Measurements from ENCODE around the gene KRTAP19-6.
"Not testable (repeated sequence)": the region's sequence is repeated elsewhere in the genome, so short reads cannot be mapped to it uniquely, and the experiment has no call there.

The KRTAP19-6 gene, protein sequence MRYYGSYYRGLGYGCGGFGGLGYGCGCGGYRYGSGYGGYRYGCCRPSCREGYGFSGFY

GRCh38 chr21:30541764-30542163 is at the start of gene KRTAP19-6:
KRTAP19-6 (minus strand) TSS chr21:30541864; CDS start chr21:30541833, 31 bp downstream.
- no peak for DNase-seq

DNA sequence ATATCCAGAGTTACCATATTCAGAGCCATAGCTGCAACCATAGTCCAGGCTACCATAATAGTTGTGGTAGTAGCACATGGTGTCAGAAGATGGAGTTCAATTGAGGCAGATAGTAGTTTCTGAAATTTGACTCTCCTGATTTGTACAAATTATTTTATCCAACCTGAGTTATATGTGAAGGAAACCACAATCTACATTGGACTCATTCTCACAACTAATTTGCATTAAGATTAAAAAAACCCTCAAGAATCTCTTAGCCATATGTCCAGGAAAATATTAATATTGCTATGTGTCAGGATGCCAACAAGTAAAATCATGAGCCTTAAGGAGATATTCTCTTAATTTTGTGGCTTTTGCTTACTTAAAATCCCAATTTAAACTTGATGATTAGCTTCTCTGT is 48.6 kb upstream of the KRTAP19-6 start, which contains the start of gene KRTAP22-2:
TSS of gene KRTAP22-2 (minus strand) at position 101 of the 400 bp plus-strand sequence.
- DNase-seq: no peak

DNA sequence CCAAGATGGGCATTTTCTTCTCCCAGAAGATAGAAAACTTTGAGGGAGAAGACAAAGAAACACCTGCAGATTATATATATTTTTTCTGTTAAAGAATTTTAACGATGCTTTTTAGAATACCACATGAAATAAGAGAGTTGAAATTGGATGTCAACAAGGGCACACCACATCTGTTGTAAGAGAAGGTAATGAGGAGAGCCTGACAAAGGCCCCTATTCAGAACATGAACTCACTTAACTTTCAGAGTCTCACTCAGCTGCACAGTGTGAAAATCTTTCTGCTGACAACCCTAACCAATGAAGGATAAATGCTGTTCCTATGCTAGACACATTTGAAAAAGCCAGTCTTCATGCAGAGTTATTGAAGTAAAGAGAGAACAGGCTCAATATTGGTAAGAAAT is 41.2 kb upstream of the KRTAP19-6 start:
- DNase-seq: no peak

- no peak for DNase-seq
These were observed 38.5 kb upstream of the KRTAP19-6 start for GRCh38 chr21:30580132-30580531.

DNA sequence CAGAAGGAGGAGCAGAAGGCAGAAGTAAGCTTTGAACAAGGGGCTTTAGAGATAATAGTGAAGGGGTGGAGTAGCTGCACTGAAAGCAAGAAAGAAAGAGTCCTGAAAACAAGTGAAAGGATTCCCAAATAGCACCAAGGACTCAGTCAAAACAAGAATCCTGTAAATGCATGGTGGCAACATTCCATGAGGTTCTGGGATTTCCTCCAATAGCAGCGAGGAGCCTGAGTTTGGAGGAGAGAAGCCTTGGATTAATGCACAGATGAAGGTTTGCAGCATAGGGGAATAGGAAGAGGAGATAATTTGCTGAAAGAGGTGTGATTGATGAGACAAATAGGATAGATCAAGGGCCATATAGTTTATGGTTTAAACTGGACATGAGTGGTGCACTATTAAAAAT is 37.7 kb upstream of the KRTAP19-6 start:
- no peak for DNase-seq

GRCh38 chr21:30577766-30578165 is 36.1 kb upstream of the KRTAP19-6 start:
- DNase-seq: no peak

DNA sequence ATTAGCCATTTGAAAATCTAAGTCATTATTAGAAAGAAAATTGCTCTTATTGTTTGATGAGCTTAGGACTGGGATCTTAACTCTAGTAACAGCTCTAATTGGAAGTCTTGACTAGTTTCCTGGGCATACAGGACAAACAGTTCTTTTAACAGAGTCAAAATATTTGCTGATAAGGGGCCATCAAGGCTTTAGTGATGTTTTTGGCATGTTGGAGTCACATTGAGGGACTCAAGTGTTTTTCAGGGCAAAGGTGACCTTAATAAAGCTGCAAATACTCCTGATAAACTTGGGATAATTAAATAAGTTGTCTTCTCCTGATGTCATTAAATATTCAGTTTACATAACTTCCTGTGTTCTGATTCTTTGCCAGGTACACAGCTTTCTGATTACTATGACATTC is 26.0 kb upstream of the KRTAP19-6 start:
- DNase-seq: no peak

DNA sequence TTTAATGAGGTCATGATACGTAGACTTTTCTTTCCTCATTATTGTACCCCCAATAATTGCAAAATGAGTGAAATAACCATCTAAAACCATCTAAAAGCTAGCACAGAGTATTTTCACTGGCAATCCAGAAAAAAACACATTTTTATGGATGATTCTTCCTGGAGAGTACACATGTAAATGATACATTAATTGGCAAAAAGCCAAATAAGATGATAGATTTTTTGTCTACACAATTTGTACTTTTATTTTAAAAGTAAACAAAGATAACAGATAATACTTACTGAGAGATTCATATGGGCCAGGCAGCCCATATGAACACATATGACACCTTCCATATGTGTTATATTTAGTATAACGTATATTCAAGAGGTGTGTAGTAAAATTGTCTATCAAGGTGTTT is 22.0 kb upstream of the KRTAP19-6 start:
- DNase-seq: no peak

GRCh38 chr21:30563072-30563471 is 21.4 kb upstream of the KRTAP19-6 start:
- no peak for DNase-seq

GRCh38 chr21:30561957-30562356 is 20.3 kb upstream of the KRTAP19-6 start:
- no peak for DNase-seq

DNA sequence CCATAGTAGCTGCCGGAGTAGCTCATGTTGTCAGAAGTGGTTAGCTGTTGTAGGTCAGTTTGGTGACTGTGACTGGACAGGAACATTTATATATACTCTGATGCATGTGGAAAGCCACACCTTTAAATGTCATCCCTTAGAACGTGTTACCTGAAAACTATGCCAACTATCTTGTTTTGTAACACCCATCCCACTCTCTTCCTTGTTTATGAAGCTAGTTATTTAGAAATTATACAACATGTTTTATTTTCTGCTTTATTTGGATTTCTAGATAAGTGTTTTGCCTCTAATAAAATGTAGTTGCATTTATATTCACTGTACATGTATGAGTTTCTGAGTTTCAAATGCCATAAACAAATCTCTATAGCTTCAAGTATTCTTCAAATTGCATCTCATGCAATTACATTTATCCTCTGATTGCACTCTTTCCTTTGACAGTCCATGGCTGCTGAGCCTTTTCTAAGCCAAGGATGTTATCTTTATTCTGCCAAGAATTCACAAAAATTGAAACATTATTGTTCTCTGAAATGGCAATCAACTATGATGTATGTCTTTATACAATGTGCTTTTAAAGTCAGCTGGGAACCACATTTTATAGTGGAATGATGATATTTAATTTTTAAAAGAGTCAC is 19.7 kb upstream of the KRTAP19-6 start, which contains the start of gene KRTAP19-7:
TSS of gene KRTAP19-7 (minus strand) at position 51 of the 632 bp plus-strand sequence. CDS start at position 26, 25 bp downstream.
- no peak for DNase-seq

GRCh38 chr21:30555095-30555494 is 13.4 kb upstream of the KRTAP19-6 start:
- DNase-seq: no peak

- DNase-seq: no peak
These were observed 11.1 kb upstream of the KRTAP19-6 start for GRCh38 chr21:30552782-30553181.

DNA sequence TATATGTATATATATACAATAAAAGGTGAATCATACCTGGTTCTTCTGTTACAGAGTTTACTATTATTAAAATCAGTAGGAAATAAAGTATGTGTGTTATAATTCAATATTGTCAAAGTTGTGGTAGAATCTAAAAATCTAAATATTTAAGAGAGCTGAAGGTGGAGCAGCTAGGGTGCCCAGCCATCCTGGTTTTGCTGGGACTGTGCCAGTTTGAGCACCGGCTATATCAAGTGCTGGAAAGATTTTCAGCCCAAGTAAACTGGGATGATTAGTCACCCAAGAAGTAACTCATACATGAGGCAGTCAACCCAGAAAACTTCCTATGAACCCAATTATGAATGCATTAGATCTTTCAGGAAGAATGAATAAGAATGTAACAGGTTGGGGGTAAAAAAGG is 22.8 kb downstream of the KRTAP19-6 start:
- DNase-seq: no peak

DNA sequence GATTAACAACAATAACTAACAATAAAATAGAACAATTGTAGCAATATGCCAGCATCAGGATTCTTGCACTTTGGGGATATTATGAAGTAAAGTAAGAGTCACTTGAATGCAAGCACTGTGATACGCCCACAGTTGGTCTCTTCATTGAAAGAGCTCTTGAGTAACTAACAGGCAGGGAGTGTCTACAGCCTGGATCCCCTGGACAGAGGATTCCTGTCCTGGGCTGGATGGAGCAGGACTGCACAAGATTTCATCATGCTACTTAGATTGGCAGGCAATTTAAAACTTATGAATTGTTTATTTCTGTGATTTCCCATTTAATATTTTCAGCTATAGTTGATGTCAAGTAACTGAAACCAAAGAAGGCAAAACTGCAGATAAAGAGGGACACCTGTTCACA is 26.0 kb downstream of the KRTAP19-6 start:
- no peak for DNase-seq

GRCh38 chr21:30505621-30506205 is 36.0 kb downstream of the KRTAP19-6 start:
- not testable (repeated sequence) for DNase-seq

- no peak for DNase-seq
These were observed 39.6 kb downstream of the KRTAP19-6 start, which contains the start of gene KRTAP19-5 for GRCh38 chr21:30502041-30502440. KRTAP19-5 (minus strand) TSS chr21:30502141; CDS start chr21:30502090, 51 bp downstream.

DNA sequence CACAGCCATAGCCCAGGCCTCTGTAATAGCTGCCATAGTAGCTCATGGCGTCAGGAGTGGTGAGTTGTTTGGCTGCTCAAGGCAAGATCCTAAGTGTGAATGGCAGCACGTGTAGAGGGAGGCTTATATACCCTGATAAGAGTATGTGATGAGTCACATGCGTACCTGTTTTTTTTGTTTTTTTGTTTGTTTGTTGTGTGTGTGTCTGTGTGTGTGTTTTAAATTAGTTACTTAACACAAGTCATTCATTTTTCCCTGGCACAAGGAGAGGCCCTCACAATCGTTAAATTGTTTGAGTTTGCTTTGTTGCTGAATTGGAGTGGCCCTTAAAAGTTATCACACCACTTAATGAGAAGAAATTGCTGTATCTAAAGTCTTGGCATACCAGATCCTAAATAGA is 44.6 kb downstream of the KRTAP19-6 start, which contains the start of gene KRTAP19-4:
TSS of gene KRTAP19-4 (minus strand) at position 101 of the 400 bp plus-strand sequence. CDS start at position 46, 55 bp downstream.
- no peak for DNase-seq

GRCh38 chr21:30491963-30492428 is 49.7 kb downstream of the KRTAP19-6 start, which contains the start of gene KRTAP19-3:
KRTAP19-3 (minus strand) TSS chr21:30492013; CDS start chr21:30491957, 56 bp downstream.
- no peak for DNase-seq
